Gastroesophageal sphincter (tissue), 3 donors: ENCODE measurements around the gene RAX.

Source experiments
- POLR2A ChIP-seq, 2 donors: fragments of 450-650 bp; IDR thresholded peaks; one replicate each; pipeline ENCODE4 v1.6.1; 2017; ENCODE audit warnings: antibody characterized with exemption in 2 of 2, mild to moderate bottlenecking in 2 of 2, moderate library complexity in 1 of 2
- POLR2AphosphoS5 ChIP-seq: sonication (generic); formaldehyde crosslinking; IDR thresholded peaks from one replicate; pipeline ENCODE4 v1.6.1; 2017; ENCODE audit warnings: antibody characterized with exemption
- TF ChIP-seq, protein P1 (sequence below), 4 experiments: fragments of 200-600 bp in 2 of 4; fragments of 450-650 bp in 2 of 4; sonication (generic) in 1 of 4; IDR thresholded peaks; one replicate each; pipeline ENCODE4 v1.5.1; 2017 to 2019; ENCODE audit warnings: antibody characterized with exemption in 4 of 4, mild to moderate bottlenecking in 2 of 4, moderate library complexity in 2 of 4

DNA sequence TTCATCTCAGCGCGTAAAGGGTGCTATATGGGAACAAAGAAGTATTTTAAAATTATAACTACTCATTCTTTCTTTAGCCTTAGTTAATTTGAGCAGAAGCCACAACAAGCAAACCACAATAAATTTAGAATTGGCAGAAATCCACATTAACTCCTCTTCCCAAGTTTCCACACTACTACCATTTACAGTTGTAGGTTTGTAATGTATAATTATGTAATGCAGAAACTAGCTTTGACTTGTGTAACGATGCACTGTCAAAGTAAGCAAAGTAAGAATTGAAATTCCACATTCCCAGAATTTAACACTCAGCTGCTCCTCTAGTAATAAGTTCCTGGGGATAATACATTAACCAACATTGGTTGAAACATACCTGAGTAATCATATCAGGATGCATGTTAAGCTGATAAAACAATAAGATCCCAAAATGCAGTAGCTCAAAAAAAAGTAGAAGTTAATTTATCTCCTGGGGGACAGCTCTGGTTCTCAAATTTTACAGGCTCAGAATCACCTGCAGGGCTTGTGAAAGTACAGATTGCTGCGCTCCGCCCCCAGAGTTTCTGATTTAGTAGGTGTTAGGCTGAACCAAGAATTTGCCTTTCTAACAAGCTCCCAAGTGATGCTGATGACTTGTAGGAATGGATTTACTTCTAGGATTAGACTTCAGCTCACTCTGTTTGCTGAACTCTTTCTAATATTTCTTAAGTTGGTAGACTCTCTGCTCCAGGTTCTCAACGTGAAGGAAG is 43.4 kb downstream of the RAX start:
- TF ChIP-seq, protein P1, sequence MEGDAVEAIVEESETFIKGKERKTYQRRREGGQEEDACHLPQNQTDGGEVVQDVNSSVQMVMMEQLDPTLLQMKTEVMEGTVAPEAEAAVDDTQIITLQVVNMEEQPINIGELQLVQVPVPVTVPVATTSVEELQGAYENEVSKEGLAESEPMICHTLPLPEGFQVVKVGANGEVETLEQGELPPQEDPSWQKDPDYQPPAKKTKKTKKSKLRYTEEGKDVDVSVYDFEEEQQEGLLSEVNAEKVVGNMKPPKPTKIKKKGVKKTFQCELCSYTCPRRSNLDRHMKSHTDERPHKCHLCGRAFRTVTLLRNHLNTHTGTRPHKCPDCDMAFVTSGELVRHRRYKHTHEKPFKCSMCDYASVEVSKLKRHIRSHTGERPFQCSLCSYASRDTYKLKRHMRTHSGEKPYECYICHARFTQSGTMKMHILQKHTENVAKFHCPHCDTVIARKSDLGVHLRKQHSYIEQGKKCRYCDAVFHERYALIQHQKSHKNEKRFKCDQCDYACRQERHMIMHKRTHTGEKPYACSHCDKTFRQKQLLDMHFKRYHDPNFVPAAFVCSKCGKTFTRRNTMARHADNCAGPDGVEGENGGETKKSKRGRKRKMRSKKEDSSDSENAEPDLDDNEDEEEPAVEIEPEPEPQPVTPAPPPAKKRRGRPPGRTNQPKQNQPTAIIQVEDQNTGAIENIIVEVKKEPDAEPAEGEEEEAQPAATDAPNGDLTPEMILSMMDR (IDR thresholded peaks at IDR 0.05): no peak
- no peak for TF ChIP-seq POLR2A (IDR thresholded peaks at IDR 0.05)
- no peak for TF ChIP-seq POLR2AphosphoS5
